GM12878 (cell line): ENCODE data around the gene PTPRN2. TPM values are rescaled to one million over a fixed set of nuclear protein-coding genes. Genes with fewer than 3 reads are reported as not detected.

Experiments
- ATAC-seq: fragments of 200-7000 bp; cut with Tn5 transposase; 3 replicates; pipeline ENCODE4 v1.9.1; 2020; ENCODE audit warnings: mild to moderate bottlenecking, moderate library complexity
- BruUV-seq: library from RNA; stranded (reverse); fragments of 400-500 nt; replicated peaks from 2 replicates; lab custom pipeline; 2021; lab: Mats Ljungman, UMichigan
- CTCF ChIA-PET: fragments of 300-600 bp; sonication (Branson Sonifier 250); formaldehyde crosslinking; extraction: SDS; loops from one replicate; lab custom pipeline; 2021; ENCODE audit warnings: inconsistent platforms; lab: Yijun Ruan, JAX
- POLR2A ChIA-PET: fragments of 350-600 bp; formaldehyde crosslinking; extraction: SDS; loops from one replicate; lab custom pipeline; 2021; ENCODE audit warnings: inconsistent platforms; lab: Charles Lee
- RAD21 ChIA-PET: fragments of 300-600 bp; sonication (Branson Sonifier 250); formaldehyde crosslinking; loops from one replicate; lab custom pipeline; 2023; ENCODE audit warnings: antibody characterized with exemption; ENCODE audit not compliant: unreplicated experiment; lab: Charles Lee
- SMC1A ChIA-PET: fragments of 300-600 bp; sonication (Branson Sonifier 250); formaldehyde crosslinking; loops from one replicate; lab custom pipeline; 2023; ENCODE audit not compliant: unreplicated experiment, uncharacterized antibody; lab: Charles Lee
- DNase-seq: peaks from one replicate; pipeline ENCODE4 v3.0.0-alpha.2; 2011; ENCODE audit warnings: low read depth, low spot score
- FAIRE-seq: peaks from 3 replicates; lab custom pipeline; 2011; peaks lifted over from hg19 to GRCh38; lab: Jason Lieb, UNC
- H2AFZ ChIP-seq: 2 replicates; pipeline ENCODE4 v1.6.0; 2011; ENCODE audit warnings: low read depth, low read length, control low read depth; ENCODE audit not compliant: control insufficient read depth
- H3K27ac ChIP-seq: 2 replicates; pipeline ENCODE4 v1.5.1; 2011; ENCODE audit warnings: control low read depth; ENCODE audit not compliant: control insufficient read depth, insufficient read depth
- H3K27me3 ChIP-seq, 2 experiments: replicated peaks in 1 of 2; 2 replicates each; pipeline versions ENCODE4 v1.6.0 to v1.6.1; 2011; ENCODE audit warnings: low read length in 1 of 2; ENCODE audit not compliant: control insufficient read depth in 2 of 2, insufficient read depth in 2 of 2
- H3K36me3 ChIP-seq, 2 experiments: 2 replicates each; pipeline ENCODE4 v1.5.1; 2011; ENCODE audit warnings: low read length in 1 of 2; ENCODE audit not compliant: control insufficient read depth in 2 of 2, insufficient read depth in 2 of 2
- H3K4me1 ChIP-seq: 2 replicates; pipeline ENCODE4 v1.6.1; 2011; ENCODE audit warnings: mild to moderate bottlenecking, low read length, moderate library complexity, mixed read lengths; ENCODE audit not compliant: control insufficient read depth, insufficient read depth
- H3K4me2 ChIP-seq: 2 replicates; pipeline ENCODE4 v1.6.0; 2011; ENCODE audit warnings: control low read depth; ENCODE audit not compliant: control insufficient read depth, insufficient read depth
- H3K4me3 ChIP-seq: fragments of 200-600 bp; sonication (generic); 2 replicates; pipeline ENCODE4 v1.5.1; 2016
- H3K79me2 ChIP-seq: 2 replicates; pipeline ENCODE4 v1.6.0; 2011; ENCODE audit warnings: low read length; ENCODE audit not compliant: control insufficient read depth, insufficient read depth
- H3K9ac ChIP-seq: 2 replicates; pipeline ENCODE4 v1.8.0; 2011; ENCODE audit warnings: low read length, control low read depth, mixed read lengths; ENCODE audit not compliant: control insufficient read depth, insufficient read depth
- H3K9me3 ChIP-seq: replicated peaks from 3 replicates; pipeline ENCODE4 v1.5.1; 2011; ENCODE audit warnings: mild to moderate bottlenecking, low read length; ENCODE audit not compliant: control insufficient read depth, insufficient read depth
- H4K20me1 ChIP-seq: 2 replicates; pipeline ENCODE4 v1.6.0; 2011; ENCODE audit not compliant: control insufficient read depth, insufficient read depth
- BRCA1 ChIP-seq: IDR thresholded peaks from 2 replicates; pipeline ENCODE4 v1.6.1; 2011; ENCODE audit warnings: low read depth, low read length, improper control_type of control experiment
- NKRF ChIP-seq: fragments of 450-650 bp; conservative IDR thresholded peaks from 2 replicates; pipeline ENCODE4 v1.6.1; 2017; ENCODE audit warnings: mild to moderate bottlenecking, moderate library complexity
- SIX5 ChIP-seq: IDR thresholded peaks from 2 replicates; pipeline ENCODE4 v1.6.1; 2011; ENCODE audit warnings: mild to moderate bottlenecking, low read depth, low read length, moderate library complexity; ENCODE audit not compliant: severe bottlenecking
- SMC3 ChIP-seq: IDR thresholded peaks from 2 replicates; pipeline ENCODE4 v1.6.1; 2011; ENCODE audit warnings: low read length, improper control_type of control experiment, borderline replicate concordance
- ZNF592 ChIP-seq: fragments of 450-650 bp; IDR thresholded peaks from 2 replicates; pipeline ENCODE4 v1.6.1; 2017; ENCODE audit warnings: mild to moderate bottlenecking, moderate library complexity
- ZZZ3 ChIP-seq: IDR thresholded peaks from 2 replicates; pipeline ENCODE4 v1.6.1; 2011; ENCODE audit warnings: low read depth; ENCODE audit not compliant: control insufficient read depth, insufficient read length
- WGBS: methylation state at CpG from one replicate; pipeline ENCODE4 v1.1.6; 2016; ENCODE audit warnings: low lambda C conversion rate; ENCODE audit not compliant: insufficient replicate concordance, insufficient coverage; ENCODE audit errors: missing lambda C conversion rate; 5-methylcytosine and 5-hydroxymethylcytosine counted together
- in situ Hi-C: fragments of 300-500 bp; cut with MboI; formaldehyde crosslinking; loops from 9 replicates; pipeline ENCODE4 v1.14.3; 2018; ENCODE audit warnings: mixed read lengths
- intact Hi-C: fragments of 100-400 bp; cut with micrococcal nuclease; formaldehyde crosslinking; loops from one replicate; pipeline ENCODE4 v1.14.2; 2022; ENCODE audit not compliant: unreplicated experiment
- polyA plus RNA-seq, 11 experiments: library from polyadenylated mRNA; depleted of rRNA in 4 of 11; unstranded in 6 of 11; stranded (reverse) in 5 of 11; fragments of >200 nt; fragmentation: Nextera tagmentation in 4 of 11; fragmentation: Illumina TruSeq in 1 of 11; extraction: Ambion mirVana in 4 of 11; extraction: Trizol in 1 of 11; gene quantifications; 1 replicate in 1 of 11; 2 replicates in 10 of 11; pipeline versions ENCODE4 v1.2.1 to v1.2.3, GENCODE V29; 2011 to 2016; ENCODE audit warnings: inconsistent platforms in 2 of 11, missing spikeins in 2 of 11, low read depth in 1 of 11
- total RNA-seq, 4 experiments: library from RNA; depleted of rRNA in 3 of 4; stranded (reverse); fragments of >200 nt in 3 of 4; fragmentation: Illumina TruSeq in 1 of 4; extraction: Trizol in 1 of 4; gene quantifications; 2 replicates each; pipeline versions ENCODE4 v1.2.1 to v1.2.3, GENCODE V29; 2013 to 2021
- TF ChIP-seq, protein P1 (sequence below): fragments of 150-350 bp; IDR thresholded peaks from 2 replicates; pipeline ENCODE4 v1.6.1; 2016; ENCODE audit warnings: low read depth, low read length

Gene PTPRN2
- total and polyA plus RNA-seq, 10 of the 15 experiments (the other 5 are each of a cell fraction or from before 2014, with no cell fraction given): 5.4 TPM; not detected in 9

DNA sequence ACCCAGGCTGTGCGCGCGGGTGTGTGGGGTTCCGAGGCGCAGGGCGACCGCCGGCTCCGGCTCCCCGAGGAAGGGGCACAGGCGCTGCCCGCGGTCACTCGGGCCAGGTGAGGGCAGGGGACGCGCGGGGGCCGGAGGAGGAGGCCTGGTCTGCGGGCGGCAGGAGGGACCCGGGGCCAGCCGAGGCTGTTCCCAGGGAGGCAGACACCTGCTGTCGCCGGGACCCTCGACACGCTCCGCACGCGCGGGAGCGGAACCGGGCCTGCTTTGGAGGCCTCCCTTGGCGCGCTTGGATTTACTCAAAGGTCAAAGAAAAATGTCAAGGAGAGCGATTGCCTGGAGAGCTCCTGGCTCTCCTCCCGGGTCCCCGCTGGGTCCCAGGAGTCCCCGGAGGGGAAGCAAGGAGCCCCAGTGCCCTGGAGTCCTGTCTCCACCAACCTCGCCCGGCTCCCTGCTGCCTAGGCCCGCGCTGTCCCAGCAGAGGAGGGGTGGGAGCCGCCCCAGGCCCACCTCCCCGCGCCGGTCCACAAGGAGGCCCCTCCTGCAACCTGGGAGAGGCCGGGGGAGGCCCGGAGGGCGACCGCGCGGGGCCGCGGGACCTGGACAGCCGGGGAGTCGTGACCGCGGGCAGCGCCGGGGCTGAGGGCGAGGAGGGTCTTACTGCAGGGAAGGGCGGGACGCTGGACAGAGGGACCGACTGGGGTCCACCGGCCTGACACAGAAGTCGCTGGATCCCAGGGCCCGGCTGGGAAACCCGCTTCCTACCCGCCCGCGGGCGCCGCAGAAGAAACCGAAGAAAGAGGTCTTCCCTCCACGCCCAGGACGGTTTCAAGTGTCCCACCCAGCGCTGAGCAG lies 902.0 kb downstream of the PTPRN2 start (continued):
- TF ChIP-seq NKRF (no peak), BRCA1 (no peak), ZZZ3 (no peak)
- TF ChIP-seq, protein P1, sequence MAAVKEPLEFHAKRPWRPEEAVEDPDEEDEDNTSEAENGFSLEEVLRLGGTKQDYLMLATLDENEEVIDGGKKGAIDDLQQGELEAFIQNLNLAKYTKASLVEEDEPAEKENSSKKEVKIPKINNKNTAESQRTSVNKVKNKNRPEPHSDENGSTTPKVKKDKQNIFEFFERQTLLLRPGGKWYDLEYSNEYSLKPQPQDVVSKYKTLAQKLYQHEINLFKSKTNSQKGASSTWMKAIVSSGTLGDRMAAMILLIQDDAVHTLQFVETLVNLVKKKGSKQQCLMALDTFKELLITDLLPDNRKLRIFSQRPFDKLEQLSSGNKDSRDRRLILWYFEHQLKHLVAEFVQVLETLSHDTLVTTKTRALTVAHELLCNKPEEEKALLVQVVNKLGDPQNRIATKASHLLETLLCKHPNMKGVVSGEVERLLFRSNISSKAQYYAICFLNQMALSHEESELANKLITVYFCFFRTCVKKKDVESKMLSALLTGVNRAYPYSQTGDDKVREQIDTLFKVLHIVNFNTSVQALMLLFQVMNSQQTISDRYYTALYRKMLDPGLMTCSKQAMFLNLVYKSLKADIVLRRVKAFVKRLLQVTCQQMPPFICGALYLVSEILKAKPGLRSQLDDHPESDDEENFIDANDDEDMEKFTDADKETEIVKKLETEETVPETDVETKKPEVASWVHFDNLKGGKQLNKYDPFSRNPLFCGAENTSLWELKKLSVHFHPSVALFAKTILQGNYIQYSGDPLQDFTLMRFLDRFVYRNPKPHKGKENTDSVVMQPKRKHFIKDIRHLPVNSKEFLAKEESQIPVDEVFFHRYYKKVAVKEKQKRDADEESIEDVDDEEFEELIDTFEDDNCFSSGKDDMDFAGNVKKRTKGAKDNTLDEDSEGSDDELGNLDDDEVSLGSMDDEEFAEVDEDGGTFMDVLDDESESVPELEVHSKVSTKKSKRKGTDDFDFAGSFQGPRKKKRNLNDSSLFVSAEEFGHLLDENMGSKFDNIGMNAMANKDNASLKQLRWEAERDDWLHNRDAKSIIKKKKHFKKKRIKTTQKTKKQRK: no peak

DNA sequence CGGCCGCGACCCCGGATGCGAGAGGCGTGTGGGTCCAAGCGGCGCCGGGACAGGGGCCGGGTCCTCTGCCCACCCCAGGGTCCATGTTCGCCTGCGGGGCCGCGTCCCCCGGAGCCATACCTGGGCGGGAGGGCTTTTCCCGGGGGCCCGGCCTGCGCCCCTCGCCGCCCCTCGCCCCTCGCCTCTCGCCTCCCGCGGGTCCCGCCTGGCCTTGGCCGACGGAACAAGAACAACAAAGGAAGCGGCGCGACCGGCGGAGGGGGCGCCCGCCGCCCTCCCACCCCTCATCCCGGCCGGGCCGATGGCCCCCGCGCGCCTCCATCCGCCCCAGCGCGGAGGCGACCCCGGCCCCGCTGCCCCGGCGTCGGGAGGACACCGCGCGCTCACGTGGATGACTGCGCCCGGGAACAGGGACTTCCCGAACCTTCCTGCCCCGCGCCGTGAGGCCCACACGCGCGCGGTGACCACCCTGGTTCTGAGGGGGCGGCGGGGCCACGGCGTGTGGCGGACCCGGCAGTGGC lies 902.7 kb downstream of the PTPRN2 start:
- Histone ChIP-seq H3K27ac (no peak overlapping the region), H3K27me3 (no peaks in the 10 kb centered on the region; a peak in 2 of 4 replicates), H3K9ac (no peak overlapping the region), H2AFZ (no peak overlapping the region), H3K4me1 (no peaks in the 10 kb centered on the region), H3K79me2 (no peaks in the 10 kb centered on the region), H3K4me3 (no peak overlapping the region), H3K9me3 (no peaks in the 10 kb centered on the region; the same call in 2 of the 3 replicates), H3K36me3 (no peaks in the 10 kb centered on the region), H4K20me1 (no peaks in the 10 kb centered on the region), H3K4me2 (no peak overlapping the region)
- ChIA-PET RAD21 (no interaction called here), CTCF (no interaction called here), POLR2A (no interaction called here), SMC1A (no interaction called here)
- BruUV-seq: no TSS peak
- intact Hi-C loops: no loop called here
- no peak for FAIRE-seq
- in situ Hi-C loops: no loop called here
- DNase-seq: no peak
- no peak for ATAC-seq
- WGBS: 47% methylated on average over 18 of the region's 72 CpGs
- TF ChIP-seq SIX5 (no peak), SMC3 (no peak), ZNF592 (no peak)
